GM18511 (cell line): Measurements from ENCODE around the gene HUWE1.
"Not testable (repeated sequence)": the region's sequence is repeated elsewhere in the genome, so short reads cannot be mapped to it uniquely, and the experiment has no call there.

Source experiments
- ATAC-seq: cut with Tn5 transposase; IDR thresholded peaks from one replicate; pipeline ENCODE4 v1.9.1; 2021; ENCODE audit warnings: mild to moderate bottlenecking, moderate library complexity; ENCODE audit not compliant: unreplicated experiment

Gene HUWE1

GRCh38 chrX:53686151-53686885, at the start of gene HUWE1:
Gene HUWE1, minus strand, starts transcription at chrX:53686719. Its CDS starts 32,612 bp downstream, at chrX:53654107.
- ATAC-seq = peak; percentile 52

- ATAC-seq = peak; percentile 69
Measured at GRCh38 chrX:53732797-53733196, 46.3 kb upstream of the HUWE1 start.

GRCh38 chrX:53729751-53730150, 43.2 kb upstream of the HUWE1 start:
- no peak for ATAC-seq

GRCh38 chrX:53728506-53728905, 42.0 kb upstream of the HUWE1 start:
- no peak for ATAC-seq

- ATAC-seq = no peak
Measured at GRCh38 chrX:53724872-53725271, 38.4 kb upstream of the HUWE1 start.

GRCh38 chrX:53723381-53723780, 36.9 kb upstream of the HUWE1 start:
- no peak for ATAC-seq

- ATAC-seq = not testable (repeated sequence)
Measured at GRCh38 chrX:53721610-53722009, 35.1 kb upstream of the HUWE1 start.

GRCh38 chrX:53719666-53720065, 33.1 kb upstream of the HUWE1 start:
- not testable (repeated sequence) for ATAC-seq

- ATAC-seq = peak; percentile 27
Measured at GRCh38 chrX:53718073-53718472, 31.6 kb upstream of the HUWE1 start.

GRCh38 chrX:53717205-53717604, 30.7 kb upstream of the HUWE1 start:
- no peak for ATAC-seq

GRCh38 chrX:53716328-53717088, 30.0 kb upstream of the HUWE1 start:
- peak; percentile 38 for ATAC-seq

- no peak for ATAC-seq
Measured at GRCh38 chrX:53715346-53715924, 28.9 kb upstream of the HUWE1 start.

- ATAC-seq = peak; percentile 74
Measured at GRCh38 chrX:53714580-53715345, 28.2 kb upstream of the HUWE1 start.

- peak; percentile 22 for ATAC-seq
Measured at GRCh38 chrX:53713987-53714579, 27.6 kb upstream of the HUWE1 start.

- ATAC-seq = no peak
Measured at GRCh38 chrX:53711436-53711835, 24.9 kb upstream of the HUWE1 start.

GRCh38 chrX:53704854-53705253, 18.3 kb upstream of the HUWE1 start:
- no peak for ATAC-seq

GRCh38 chrX:53704294-53704693, 17.8 kb upstream of the HUWE1 start:
- ATAC-seq = peak; percentile 92

GRCh38 chrX:53695946-53696549, 9.5 kb upstream of the HUWE1 start:
- ATAC-seq = no peak

GRCh38 chrX:53694642-53695041, 8.1 kb upstream of the HUWE1 start:
- no peak for ATAC-seq

- no peak for ATAC-seq
Measured at GRCh38 chrX:53688300-53688699, 1.8 kb upstream of the HUWE1 start.
